Activated CD4-positive, alpha-beta T cell treated with anti-CD3 and anti-CD28 coated beads for 36 hours (primary cell): Measurements from ENCODE around the gene DEGS2. TPM values are rescaled to one million over a fixed set of nuclear protein-coding genes. Genes with fewer than 3 reads are reported as not detected.

Source experiments
- ATAC-seq: fragments of 200-7000 bp; cut with Tn5 transposase; one replicate; pipeline ENCODE4 v1.10.0; 2021; ENCODE audit warnings: mild to moderate bottlenecking, moderate library complexity
- CTCF ChIA-PET: fragments of 350-600 bp; sonication (Branson Sonifier 250); formaldehyde crosslinking; loops from one replicate; lab custom pipeline; 2021; ENCODE audit warnings: antibody characterized with exemption; lab: Charles Lee
- POLR2A ChIA-PET: fragments of 350-600 bp; sonication (Branson Sonifier 250); formaldehyde crosslinking; loops from one replicate; lab custom pipeline; 2021; ENCODE audit warnings: antibody characterized with exemption, inconsistent platforms; lab: Charles Lee
- DNase-seq: peaks from one replicate; pipeline ENCODE4 v3.0.0-alpha.2; 2020
- H3K27ac Mint-ChIP-seq: one replicate; pipeline ENCODE4 v1.8.0; 2021; ENCODE audit warnings: mixed read lengths
- H3K27me3 Mint-ChIP-seq: one replicate; pipeline ENCODE4 v1.8.0; 2021; ENCODE audit warnings: mixed read lengths
- H3K36me3 Mint-ChIP-seq: one replicate; pipeline ENCODE4 v1.8.0; 2021; ENCODE audit warnings: low read depth, mixed read lengths
- H3K4me1 Mint-ChIP-seq: one replicate; pipeline ENCODE4 v1.8.0; 2021; ENCODE audit warnings: mixed read lengths
- H3K4me3 Mint-ChIP-seq: one replicate; pipeline ENCODE4 v1.8.0; 2021; ENCODE audit warnings: mild to moderate bottlenecking, moderate library complexity, mixed read lengths
- H3K9me3 Mint-ChIP-seq: one replicate; pipeline ENCODE4 v1.8.0; 2021; ENCODE audit warnings: low read depth, mixed read lengths
- intact Hi-C, 2 experiments: fragments of 100-400 bp; cut with DNase I in 1 of 2; cut with micrococcal nuclease in 1 of 2; formaldehyde crosslinking; loops; one replicate each; pipeline versions ENCODE4 v1.14.2 to v1.15.1; 2022 to 2024; cut with DNase I, micrococcal nuclease
- total RNA-seq, 2 experiments: library from RNA; stranded (reverse); gene quantifications; one replicate each; pipeline ENCODE4 v1.2.3, GENCODE V29; 2021

DEGS2 gene
- total RNA-seq, 2 experiments from 2014 or later: 2.6 to 2.8 TPM

DNA sequence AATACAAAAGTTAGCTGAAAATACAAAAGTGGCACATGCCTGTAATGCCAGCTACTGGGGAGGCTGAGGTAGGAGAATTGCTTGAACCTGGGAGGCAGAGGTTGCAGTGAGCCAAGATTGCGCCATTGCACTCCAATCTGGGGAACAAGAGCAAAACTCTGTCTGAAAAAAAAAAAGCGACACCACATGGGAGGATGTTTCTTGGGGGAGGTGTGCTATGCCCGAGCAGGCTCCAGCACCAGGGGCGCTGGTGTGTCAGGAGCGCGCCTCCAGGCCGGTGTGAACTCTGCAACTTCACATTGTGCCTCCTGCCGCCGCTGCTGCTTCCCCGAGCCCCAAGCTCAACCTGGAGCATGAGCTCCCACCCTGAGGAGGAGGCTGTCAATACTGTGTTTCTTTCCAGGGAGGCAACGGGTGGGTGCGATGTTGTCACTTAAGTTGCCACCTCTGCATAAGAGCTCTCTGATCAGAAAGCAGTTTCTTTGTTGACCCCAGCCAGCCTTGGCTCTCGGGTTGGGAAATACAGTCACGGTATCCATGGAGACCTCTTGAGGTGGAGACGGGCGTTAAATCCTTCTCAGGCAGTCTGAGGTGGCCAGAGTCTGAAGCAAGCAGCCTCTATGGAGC lies 18.9 kb downstream of the DEGS2 start:
- Mint-ChIP-seq H3K27me3 (no peaks in the 10 kb centered on the region), H3K9me3 (no peaks in the 10 kb centered on the region), H3K4me1 (no peaks in the 10 kb centered on the region), H3K36me3 (peaks cover 30% of the 10 kb centered on the region), H3K4me3 (no peak overlapping the region), H3K27ac (peak overlapping the region; percentile 58)
- CTCF ChIA-PET: interaction anchor here (0.5 to 1.8 kb wide), 4 partner anchors 9 to 1999 kb away, joined by 3 to 8 read pairs (median 4); no protein-coding TSS in a partner anchor
- intact Hi-C loops: no loop called here
- ATAC-seq (no peak), DNase-seq (no peak)
- POLR2A ChIA-PET: no interaction called here

DNA sequence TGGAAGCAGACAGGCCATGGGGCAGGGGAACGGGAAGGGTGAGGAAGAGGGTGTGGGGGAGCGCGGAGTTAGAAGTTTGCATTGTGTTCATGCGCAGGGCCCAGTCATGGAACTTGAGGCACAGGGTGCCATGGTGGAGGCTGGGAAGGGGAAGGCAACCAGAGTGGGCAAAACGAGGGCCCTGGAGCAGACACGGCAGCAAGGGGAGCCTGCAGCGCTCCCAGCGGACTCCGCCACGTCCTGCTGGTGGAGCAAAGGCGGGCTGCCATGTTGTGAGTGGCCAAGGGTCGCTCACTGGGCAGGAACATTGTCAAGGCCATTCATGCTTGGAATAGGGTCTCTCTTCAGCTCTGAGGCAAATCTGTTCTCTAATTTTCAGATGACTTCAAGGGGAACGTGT lies 20.5 kb downstream of the DEGS2 start:
- CTCF ChIA-PET: interaction anchor here (0.6 to 1.8 kb wide), 5 partner anchors 18 to 545 kb away, joined by 3 to 8 read pairs (median 3); no protein-coding TSS in a partner anchor
- intact Hi-C loops: no loop called here
- POLR2A ChIA-PET: no interaction called here
- Mint-ChIP-seq H3K4me1 (no peaks in the 10 kb centered on the region), H3K9me3 (no peaks in the 10 kb centered on the region), H3K27me3 (no peaks in the 10 kb centered on the region), H3K36me3 (peaks cover 37% of the 10 kb centered on the region), H3K27ac (no peak overlapping the region), H3K4me3 (no peak overlapping the region)
- DNase-seq (no peak), ATAC-seq (no peak)

- Mint-ChIP-seq H3K27me3 (no peaks in the 10 kb centered on the region), H3K4me3 (no peak overlapping the region), H3K27ac (no peak overlapping the region), H3K9me3 (no peaks in the 10 kb centered on the region), H3K4me1 (no peaks in the 10 kb centered on the region), H3K36me3 (peaks cover 40% of the 10 kb centered on the region)
- intact Hi-C loops: no loop called here
- DNase-seq (no peak), ATAC-seq (no peak)
- ChIA-PET POLR2A (no interaction called here), CTCF (interaction anchor here (0.6 to 0.9 kb wide), 4 partner anchors 46 to 544 kb away, joined by 3 to 4 read pairs (median 3); no protein-coding TSS in a partner anchor)
Measured at GRCh38 chr14:100138082-100138787, 21.2 kb downstream of the DEGS2 start.

DNA sequence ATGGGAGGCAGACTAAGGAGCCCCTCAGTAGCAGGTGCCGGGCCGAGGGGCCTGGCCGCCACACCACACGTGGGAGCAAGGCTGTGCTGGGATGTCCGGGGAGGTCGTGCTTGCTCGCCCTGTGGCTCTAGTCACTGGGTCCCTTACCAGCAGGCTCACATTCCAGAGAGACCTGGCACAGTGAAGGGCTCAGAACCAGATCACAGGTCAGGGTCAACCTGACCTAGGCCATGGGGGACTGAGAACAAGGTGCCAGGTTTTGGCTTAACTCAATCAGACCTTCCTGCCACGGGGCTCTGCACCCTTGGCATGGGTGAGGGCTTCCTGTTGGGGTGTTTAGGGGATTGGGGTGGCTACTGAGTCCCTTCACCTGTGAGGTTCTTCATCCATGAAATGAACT lies 22.3 kb downstream of the DEGS2 start:
- H3K27me3 Mint-ChIP-seq: no peaks in the 10 kb centered on the region
- ATAC-seq (no peak), DNase-seq (no peak)
- H3K36me3 Mint-ChIP-seq: peaks cover 47% of the 10 kb centered on the region
- ChIA-PET POLR2A (no interaction called here), CTCF (interaction anchor here (0.9 kb wide), 1 partner anchor 156 kb away, joined by 4 read pairs; no protein-coding TSS in a partner anchor)
- intact Hi-C loops: no loop called here
- H3K27ac Mint-ChIP-seq: peak overlapping the region; percentile 42
- H3K4me3 Mint-ChIP-seq: no peak overlapping the region
- no peaks in the 10 kb centered on the region for H3K9me3 Mint-ChIP-seq
- no peaks in the 10 kb centered on the region for H3K4me1 Mint-ChIP-seq

- H3K27me3 Mint-ChIP-seq: no peaks in the 10 kb centered on the region
- H3K4me1 Mint-ChIP-seq: no peaks in the 10 kb centered on the region
- H3K36me3 Mint-ChIP-seq: peaks cover 54% of the 10 kb centered on the region
- intact Hi-C loops: no loop called here
- no peaks in the 10 kb centered on the region for H3K9me3 Mint-ChIP-seq
- no peak for DNase-seq
- ChIA-PET CTCF (interaction anchor here (0.6 kb wide), 1 partner anchor 442 kb away, joined by 3 read pairs; no protein-coding TSS in a partner anchor), POLR2A (no interaction called here)
- H3K4me3 Mint-ChIP-seq: no peak overlapping the region
- ATAC-seq: no peak
- no peak overlapping the region for H3K27ac Mint-ChIP-seq
Measured at GRCh38 chr14:100135784-100136183, 23.7 kb downstream of the DEGS2 start.

DNA sequence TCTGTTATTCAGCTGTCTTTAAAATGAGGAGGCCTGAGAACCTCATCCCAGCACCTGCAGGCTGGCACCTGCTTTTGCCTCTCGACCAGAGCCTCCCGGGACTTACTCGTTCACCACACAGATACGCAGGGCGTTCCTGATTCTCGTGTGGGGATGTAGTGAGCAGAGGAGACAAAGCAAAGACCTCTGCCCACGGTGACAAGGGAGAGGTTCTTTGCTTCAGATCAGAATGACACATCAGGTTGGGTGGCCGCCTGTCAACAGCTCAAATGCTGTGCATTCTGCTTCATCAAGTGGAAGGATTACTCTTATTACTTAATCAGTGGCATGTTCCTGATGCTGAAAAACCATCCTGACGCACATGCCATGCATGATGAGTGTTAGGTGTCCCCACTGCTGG lies 24.4 kb downstream of the DEGS2 start:
- intact Hi-C loops: no loop called here
- CTCF ChIA-PET: interaction anchor here (0.7 kb wide), 1 partner anchor 154 kb away, joined by 3 read pairs; no protein-coding TSS in a partner anchor
- no peak overlapping the region for H3K4me3 Mint-ChIP-seq
- H3K4me1 Mint-ChIP-seq: no peaks in the 10 kb centered on the region
- POLR2A ChIA-PET: no interaction called here
- no peaks in the 10 kb centered on the region for H3K9me3 Mint-ChIP-seq
- ATAC-seq (no peak), DNase-seq (no peak)
- H3K27me3 Mint-ChIP-seq: no peaks in the 10 kb centered on the region
- H3K36me3 Mint-ChIP-seq: peaks cover 61% of the 10 kb centered on the region
- peak overlapping the region; percentile 51 for H3K27ac Mint-ChIP-seq

DNA sequence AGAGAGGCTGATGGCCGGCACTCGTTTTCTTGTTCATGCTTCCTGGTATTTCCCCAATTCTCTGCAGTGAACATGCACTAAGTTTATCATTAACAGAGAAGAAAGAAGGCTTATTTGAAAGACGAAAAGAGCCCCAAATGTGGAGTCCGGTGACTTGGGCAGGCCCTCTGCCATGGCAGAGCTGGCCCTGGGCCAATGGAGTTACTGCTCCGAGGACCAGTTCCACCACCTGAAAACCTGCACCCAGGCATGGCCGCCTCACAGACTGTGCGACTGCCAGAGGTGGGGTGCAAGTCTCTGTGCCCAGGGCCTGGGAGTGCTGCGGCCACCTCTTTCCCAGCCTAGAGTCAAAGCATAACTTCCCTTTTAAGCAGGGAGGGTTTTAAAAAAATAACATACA lies 24.9 kb downstream of the DEGS2 start:
- POLR2A ChIA-PET: no interaction called here
- ATAC-seq: no peak
- peaks cover 63% of the 10 kb centered on the region for H3K36me3 Mint-ChIP-seq

DNA sequence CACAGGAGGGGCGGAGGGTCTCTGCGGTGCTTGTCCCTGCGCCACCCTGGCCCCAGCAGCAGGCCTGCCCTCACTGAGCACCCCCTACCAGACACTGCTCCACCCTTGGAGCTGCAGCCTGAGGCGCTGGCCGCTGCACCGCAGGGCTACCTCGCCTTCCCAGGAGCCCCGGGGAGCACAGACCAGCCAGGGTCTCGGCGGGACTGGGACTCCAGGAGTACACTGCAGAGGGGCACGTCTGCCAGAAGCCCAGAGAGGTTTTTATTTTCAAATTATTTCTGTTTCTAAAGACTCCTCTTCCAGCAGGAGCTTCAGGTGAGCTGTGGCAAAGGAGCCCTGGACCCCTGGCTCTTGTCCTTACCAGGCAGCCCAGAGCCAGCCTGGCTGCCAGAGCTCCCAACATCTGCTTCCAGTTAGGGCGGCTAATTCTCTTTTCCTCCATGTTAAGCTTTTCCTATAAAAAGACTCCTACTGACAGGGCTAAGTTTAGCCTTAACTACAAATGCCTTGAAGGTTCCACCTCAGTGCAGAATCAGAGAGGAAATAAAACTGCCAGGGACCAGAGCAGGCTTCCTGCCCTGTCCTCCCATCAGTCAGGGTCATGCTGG lies 26.4 kb downstream of the DEGS2 start:
- ChIA-PET POLR2A (interaction anchor here (0.6 kb wide), 1 partner anchor 97 kb away, joined by 3 read pairs; no protein-coding TSS in a partner anchor), CTCF (interaction anchor here (0.7 to 1.1 kb wide), 2 partner anchors 15 to 89 kb away, joined by 3 read pairs; no protein-coding TSS in a partner anchor)
- ATAC-seq: no peak
- DNase-seq: no peak
- H3K4me3 Mint-ChIP-seq: no peak overlapping the region
- no peaks in the 10 kb centered on the region for H3K4me1 Mint-ChIP-seq
- H3K9me3 Mint-ChIP-seq: no peaks in the 10 kb centered on the region
- intact Hi-C loops: no loop called here
- no peak overlapping the region for H3K27ac Mint-ChIP-seq
- peaks cover 56% of the 10 kb centered on the region for H3K36me3 Mint-ChIP-seq
- H3K27me3 Mint-ChIP-seq: no peaks in the 10 kb centered on the region

More for the DNA sequence above, 24.9 kb downstream of the DEGS2 start:
- Mint-ChIP-seq H3K27ac (no peak overlapping the region), H3K9me3 (no peaks in the 10 kb centered on the region), H3K4me1 (no peaks in the 10 kb centered on the region), H3K4me3 (no peak overlapping the region), H3K27me3 (no peaks in the 10 kb centered on the region)
- no peak for DNase-seq
- intact Hi-C loops: no loop called here
- CTCF ChIA-PET: interaction anchor here (0.6 to 0.7 kb wide), 2 partner anchors 127 to 153 kb away, joined by 3 read pairs; no protein-coding TSS in a partner anchor

GRCh38 chr14:100132161-100132902 lies 27.1 kb downstream of the DEGS2 start:
- Mint-ChIP-seq H3K9me3 (no peaks in the 10 kb centered on the region), H3K27me3 (no peaks in the 10 kb centered on the region), H3K27ac (no peak overlapping the region), H3K4me1 (no peaks in the 10 kb centered on the region), H3K36me3 (peaks cover 58% of the 10 kb centered on the region), H3K4me3 (no peak overlapping the region)
- intact Hi-C loops: no loop called here
- CTCF ChIA-PET: interaction anchor here (0.5 to 1.4 kb wide), 4 partner anchors 8 to 170 kb away, joined by 3 to 5 read pairs (median 4); no protein-coding TSS in a partner anchor
- POLR2A ChIA-PET: no interaction called here
- no peak for DNase-seq
- no peak for ATAC-seq

DNA sequence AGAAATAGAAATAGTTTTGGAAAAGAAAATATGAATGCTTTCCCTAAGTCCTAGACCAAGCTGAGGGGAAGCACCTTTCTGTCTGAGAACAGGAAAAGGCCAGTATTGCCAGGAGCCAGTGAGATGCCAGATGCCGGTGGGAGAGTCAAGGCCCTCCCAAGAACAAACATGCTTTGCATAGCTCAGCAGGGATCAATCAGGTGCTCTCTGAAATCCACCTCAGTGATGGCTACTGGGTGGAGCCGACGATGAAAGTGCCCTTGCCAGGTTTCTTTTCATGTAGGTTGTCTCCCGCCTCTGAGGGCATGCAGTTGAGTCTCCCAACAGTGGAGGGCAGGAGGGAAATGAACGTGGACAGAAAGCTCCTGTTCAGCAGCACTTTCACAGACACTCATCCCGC lies 28.3 kb downstream of the DEGS2 start:
- Mint-ChIP-seq H3K4me3 (no peak overlapping the region), H3K9me3 (no peaks in the 10 kb centered on the region), H3K27me3 (no peaks in the 10 kb centered on the region), H3K36me3 (peaks cover 51% of the 10 kb centered on the region), H3K4me1 (no peaks in the 10 kb centered on the region), H3K27ac (peak overlapping the region; percentile 84)
- intact Hi-C loops: no loop called here
- ChIA-PET POLR2A (no interaction called here), CTCF (interaction anchor here (0.9 to 1.4 kb wide), 4 partner anchors 10 to 59 kb away, joined by 4 to 5 read pairs (median 4); no protein-coding TSS in a partner anchor)
- DNase-seq: no peak
- no peak for ATAC-seq

- Mint-ChIP-seq H3K27ac (peak overlapping the region; percentile 43), H3K36me3 (peaks cover 49% of the 10 kb centered on the region), H3K9me3 (no peaks in the 10 kb centered on the region), H3K4me1 (no peaks in the 10 kb centered on the region), H3K27me3 (no peaks in the 10 kb centered on the region), H3K4me3 (no peak overlapping the region)
- CTCF ChIA-PET: interaction anchor here (1.2 to 1.3 kb wide), 2 partner anchors 16 to 148 kb away, joined by 3 read pairs; no protein-coding TSS in a partner anchor
- intact Hi-C loops: no loop called here
- no peak for DNase-seq
- POLR2A ChIA-PET: no interaction called here
- no peak for ATAC-seq
Measured at GRCh38 chr14:100130521-100130920, 28.9 kb downstream of the DEGS2 start.
